ENCODE data around the gene MEIKIN. TPM values are rescaled to one million over a fixed set of nuclear protein-coding genes. Genes with fewer than 3 reads are reported as not detected.

Gene MEIKIN
- total RNA-seq, 1 donor, result not detected

GRCh38 chr5:131791866-131792265, 153.6 kb downstream of the MEIKIN start:
- TF ChIP-seq CTCF (IDR thresholded peaks at IDR 0.05; ENCODE audit: insufficient read depth, low read length), result no peak
- no peak overlapping the region for H3K4me3 ChIP-seq (ENCODE audit: low read depth, low read length)
- DNase-seq (ENCODE audit: low read depth), result no peak

GRCh38 chr5:131790550-131790949, 154.9 kb downstream of the MEIKIN start:
- no peak for TF ChIP-seq CTCF (IDR thresholded peaks at IDR 0.05; ENCODE audit: insufficient read depth, low read length)
- no peak overlapping the region for H3K4me3 ChIP-seq (ENCODE audit: low read depth, low read length)
- DNase-seq (ENCODE audit: low read depth), result no peak

DNA sequence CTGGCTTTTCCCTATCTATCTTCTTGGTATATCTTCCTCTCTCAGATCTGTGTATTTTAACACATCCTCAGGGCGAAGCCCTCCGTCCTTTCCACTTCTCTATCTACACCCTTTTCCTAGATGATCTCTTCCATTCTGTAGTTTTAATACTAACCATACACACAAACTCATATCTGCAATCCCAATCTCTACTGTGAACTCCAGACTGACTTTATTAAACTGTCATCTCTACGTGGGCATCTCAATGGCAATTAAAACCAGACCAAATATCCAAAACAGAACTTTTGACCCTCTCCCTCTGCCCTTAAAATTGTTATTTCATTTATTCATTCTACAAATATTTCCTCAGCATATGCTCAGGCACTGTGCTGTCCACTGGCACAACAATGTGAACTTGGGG, 155.7 kb downstream of the MEIKIN start:
- no peak overlapping the region for H3K4me3 ChIP-seq (ENCODE audit: low read depth, low read length)
- TF ChIP-seq CTCF (IDR thresholded peaks at IDR 0.05; ENCODE audit: insufficient read depth, low read length), result no peak
- DNase-seq (ENCODE audit: low read depth), result no peak

DNA sequence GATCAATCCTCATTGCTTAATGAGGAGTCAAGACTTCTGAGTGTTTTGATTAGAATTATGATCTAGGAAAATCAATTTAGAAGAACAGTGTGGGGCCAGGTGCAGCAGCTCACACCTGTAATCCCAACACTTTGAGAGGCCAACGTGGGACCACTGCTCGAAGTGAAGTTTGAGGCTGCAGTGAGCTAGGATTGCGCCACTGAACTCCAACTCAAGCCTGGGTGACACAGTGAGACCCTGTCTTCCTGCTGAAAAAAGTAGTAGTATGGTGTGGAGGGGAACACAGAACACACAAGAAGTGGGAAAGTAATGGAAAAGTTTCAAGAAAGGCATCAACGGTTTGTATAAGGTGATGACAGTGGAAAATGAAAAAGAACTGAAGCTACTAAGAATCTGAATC, 157.7 kb downstream of the MEIKIN start:
- no peak for DNase-seq (ENCODE audit: low read depth)
- TF ChIP-seq CTCF (IDR thresholded peaks at IDR 0.05; ENCODE audit: insufficient read depth, low read length), result no peak
- H3K4me3 ChIP-seq (ENCODE audit: low read depth, low read length), result no peak overlapping the region

GRCh38 chr5:131786900-131787692, 158.4 kb downstream of the MEIKIN start:
- H3K4me3 ChIP-seq (ENCODE audit: low read depth, low read length), result no peak overlapping the region
- TF ChIP-seq CTCF (IDR thresholded peaks at IDR 0.05; ENCODE audit: insufficient read depth, low read length), result no peak
- no peak for DNase-seq (ENCODE audit: low read depth)

DNA sequence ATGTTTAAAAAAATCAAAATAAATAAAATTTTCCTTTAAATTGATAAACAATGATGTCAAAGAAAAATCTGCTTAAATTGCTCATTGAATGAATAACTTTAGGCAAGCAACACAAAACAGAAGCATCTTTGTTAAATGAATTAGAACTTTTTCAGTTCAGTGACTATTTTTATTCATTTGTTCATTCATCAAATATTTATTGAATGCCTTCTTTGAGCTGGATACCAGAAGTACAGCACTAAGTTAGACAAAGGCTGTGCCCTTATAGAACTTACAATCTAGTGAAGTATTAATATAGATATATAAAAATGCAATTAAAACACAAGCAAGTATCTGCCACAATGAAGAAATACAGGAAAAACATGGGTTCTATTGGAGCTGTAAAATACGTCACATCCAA, 159.4 kb downstream of the MEIKIN start:
- H3K4me3 ChIP-seq (ENCODE audit: low read depth, low read length), result no peak overlapping the region
- no peak for TF ChIP-seq CTCF (IDR thresholded peaks at IDR 0.05; ENCODE audit: insufficient read depth, low read length)
- DNase-seq (ENCODE audit: low read depth), result no peak

DNA sequence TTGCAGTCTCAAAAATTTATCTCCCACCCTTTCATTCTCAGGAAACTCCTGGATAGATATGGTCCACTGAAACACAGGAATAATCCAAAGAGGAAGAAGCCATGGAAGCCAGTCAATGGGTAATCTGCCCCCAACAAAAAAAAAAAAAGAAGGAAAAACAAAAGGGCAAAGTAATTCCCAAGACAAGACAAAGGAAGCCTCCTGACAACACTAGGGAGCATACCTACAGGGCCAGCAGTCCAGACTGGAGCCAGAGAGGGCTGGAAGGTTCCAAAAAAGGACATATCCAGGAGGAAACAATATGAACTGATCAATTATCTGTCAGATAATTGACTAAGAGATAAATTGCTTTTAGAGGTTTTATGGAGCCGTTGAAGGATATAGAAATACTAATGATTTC, 161.6 kb downstream of the MEIKIN start:
- TF ChIP-seq CTCF (IDR thresholded peaks at IDR 0.05; ENCODE audit: insufficient read depth, low read length), result no peak
- no peak for DNase-seq (ENCODE audit: low read depth)
- no peak overlapping the region for H3K4me3 ChIP-seq (ENCODE audit: low read depth, low read length)
